H1 (cell line): ENCODE measurements around the gene MGAT5. TPM values are rescaled to one million over a fixed set of nuclear protein-coding genes. Genes with fewer than 3 reads are reported as not detected.

ENCODE experiments used
- CTCF ChIA-PET: fragments of 300-600 bp; sonication (Branson Sonifier 250); formaldehyde crosslinking; loops from one replicate; lab custom pipeline; 2021; ENCODE audit not compliant: partially characterized antibody; lab: Charles Lee
- POLR2A ChIA-PET: fragments of 300-600 bp; sonication (Branson Sonifier 250); formaldehyde crosslinking; loops from one replicate; lab custom pipeline; 2021; ENCODE audit warnings: inconsistent platforms; ENCODE audit not compliant: partially characterized antibody; lab: Charles Lee
- DNase-seq, 2 experiments: peaks; one replicate each; pipeline versions ENCODE4 v3.0.0 to v3.0.0-alpha.2; 2010 to 2022; ENCODE audit warnings: low spot score in 2 of 2, low read depth in 1 of 2, mixed read lengths in 1 of 2
- FAIRE-seq: peaks from 2 replicates; lab custom pipeline; 2011; peaks lifted over from hg19 to GRCh38; lab: Jason Lieb, UNC
- H2AFZ ChIP-seq: 2 replicates; pipeline ENCODE4 v1.8.1; 2012; ENCODE audit warnings: low read length, inconsistent platforms
- H2AK5ac ChIP-seq: 2 replicates; pipeline ENCODE4 v1.6.1; 2013; ENCODE audit warnings: low read depth, low read length
- H2BK120ac ChIP-seq: replicated peaks from 2 replicates; pipeline ENCODE3; 2013; ENCODE audit warnings: low read depth, low read length, inconsistent platforms
- H2BK12ac ChIP-seq: 2 replicates; pipeline ENCODE4 v1.6.1; 2013; ENCODE audit warnings: low read depth, low read length
- H2BK15ac ChIP-seq: 2 replicates; pipeline ENCODE4 v1.6.1; 2013; ENCODE audit warnings: low read length
- H2BK20ac ChIP-seq: 2 replicates; pipeline ENCODE4 v1.6.1; 2013; ENCODE audit warnings: low read length
- H2BK5ac ChIP-seq: 2 replicates; pipeline ENCODE4 v1.6.1; 2013; ENCODE audit warnings: low read depth, low read length
- H3K14ac ChIP-seq: 2 replicates; pipeline ENCODE4 v1.6.1; 2013; ENCODE audit warnings: inconsistent platforms; ENCODE audit not compliant: insufficient read length
- H3K18ac ChIP-seq: 2 replicates; pipeline ENCODE4 v1.6.1; 2013; ENCODE audit warnings: low read length; ENCODE audit errors: extremely low read depth
- H3K23ac ChIP-seq: 2 replicates; pipeline ENCODE4 v1.6.1; 2013; ENCODE audit warnings: inconsistent platforms; ENCODE audit not compliant: insufficient read length
- H3K23me2 ChIP-seq: 2 replicates; pipeline ENCODE4 v1.6.1; 2013; ENCODE audit warnings: low read depth, low read length
- H3K27ac ChIP-seq: 2 replicates; pipeline ENCODE4 v1.6.1; 2011; ENCODE audit warnings: low read depth, low read length, inconsistent platforms
- H3K27me3 ChIP-seq, 4 experiments: replicated peaks in 1 of 4; 1 replicate in 1 of 4; 2 replicates in 3 of 4; pipeline versions ENCODE4 v1.6.1 to v1.8.1; 2011 to 2013; ENCODE audit warnings: low read length in 3 of 4, mild to moderate bottlenecking in 3 of 4, inconsistent platforms in 2 of 4, mixed read lengths in 2 of 4, moderate library complexity in 1 of 4; ENCODE audit not compliant: control insufficient read depth in 3 of 4, insufficient read depth in 3 of 4; ENCODE audit errors: extremely low read depth in 1 of 4
- H3K36me3 ChIP-seq, 4 experiments: 2 replicates each; pipeline versions ENCODE4 v1.6.1 to v1.8.1; 2011 to 2013; ENCODE audit warnings: mild to moderate bottlenecking in 4 of 4, low read length in 3 of 4, moderate library complexity in 2 of 4, control low read depth in 1 of 4, inconsistent platforms in 1 of 4; ENCODE audit not compliant: insufficient read depth in 4 of 4, control insufficient read depth in 2 of 4
- H3K4ac ChIP-seq: replicated peaks from 2 replicates; pipeline ENCODE3; 2013; ENCODE audit warnings: low read length, low read depth, mixed read lengths, inconsistent platforms; ENCODE audit not compliant: insufficient read length
- H3K4me1 ChIP-seq, 4 experiments: replicated peaks in 1 of 4; 1 replicate in 1 of 4; 2 replicates in 3 of 4; pipeline versions ENCODE4 v1.6.1 to v1.8.1; 2011 to 2013; ENCODE audit warnings: low read length in 3 of 4, inconsistent platforms in 2 of 4, mixed read lengths in 1 of 4; ENCODE audit not compliant: insufficient read depth in 4 of 4, control insufficient read depth in 3 of 4
- H3K4me2 ChIP-seq, 2 experiments: 2 replicates each; pipeline versions ENCODE4 v1.6.1 to v1.8.1; 2011 to 2013; ENCODE audit warnings: low read depth in 2 of 2, low read length in 2 of 2, control low read depth in 1 of 2, inconsistent platforms in 1 of 2, mild to moderate bottlenecking in 1 of 2; ENCODE audit not compliant: insufficient read depth in 1 of 2
- H3K4me3 ChIP-seq, 4 experiments: fragments of 200-600, 300-600 bp in 1 of 4; sonication (generic), shearing (Covaris generic), sonication (Bioruptor Twin) in 1 of 4; 2 replicates each; pipeline versions ENCODE4 v1.5.1 to v1.8.1; 2011 to 2016; ENCODE audit warnings: low read length in 4 of 4, low read depth in 3 of 4, control low read depth in 2 of 4, inconsistent platforms in 2 of 4, mild to moderate bottlenecking in 2 of 4, mixed read lengths in 1 of 4, moderate library complexity in 1 of 4; ENCODE audit not compliant: insufficient read depth in 2 of 4; ENCODE audit errors: extremely low read depth in 1 of 4
- H3K56ac ChIP-seq: replicated peaks from 2 replicates; pipeline ENCODE3; 2013; ENCODE audit warnings: low read depth, mild to moderate bottlenecking, mixed read lengths, low read length, inconsistent platforms; ENCODE audit not compliant: insufficient read length
- H3K79me1 ChIP-seq: 2 replicates; pipeline ENCODE4 v1.6.1; 2013; ENCODE audit warnings: low read depth, low read length, control low read depth
- H3K79me2 ChIP-seq, 2 experiments: 2 replicates each; pipeline versions ENCODE4 v1.6.1 to v1.8.1; 2012 to 2013; ENCODE audit warnings: low read length in 2 of 2, mild to moderate bottlenecking in 2 of 2, inconsistent platforms in 1 of 2; ENCODE audit not compliant: insufficient read depth in 2 of 2, control insufficient read depth in 1 of 2
- H3K9ac ChIP-seq, 4 experiments: replicated peaks in 1 of 4; 1 replicate in 1 of 4; 2 replicates in 3 of 4; pipeline versions ENCODE4 v1.6.1 to v1.8.1; 2011 to 2013; ENCODE audit warnings: low read depth in 3 of 4, low read length in 3 of 4, control low read depth in 2 of 4, mild to moderate bottlenecking in 2 of 4, moderate library complexity in 2 of 4, inconsistent platforms in 1 of 4; ENCODE audit errors: extremely low read depth in 1 of 4
- H3K9me3 ChIP-seq, 2 experiments: 2 replicates each; pipeline versions ENCODE4 v1.6.1 to v1.8.1; 2012 to 2013; ENCODE audit warnings: mild to moderate bottlenecking in 2 of 2, moderate library complexity in 2 of 2, control low read depth in 1 of 2, inconsistent platforms in 1 of 2, low read depth in 1 of 2, low read length in 1 of 2, mixed read lengths in 1 of 2; ENCODE audit not compliant: insufficient read depth in 2 of 2
- H4K20me1 ChIP-seq, 2 experiments: replicated peaks in 1 of 2; 2 replicates each; pipeline versions ENCODE3 to v1.8.1; 2011 to 2013; ENCODE audit warnings: inconsistent platforms in 2 of 2, low read length in 2 of 2, mild to moderate bottlenecking in 1 of 2; ENCODE audit not compliant: insufficient read depth in 2 of 2, control insufficient read depth in 1 of 2
- H4K5ac ChIP-seq: 2 replicates; pipeline ENCODE4 v1.6.1; 2013; ENCODE audit warnings: low read length, low read depth, mixed read lengths, inconsistent platforms; ENCODE audit not compliant: insufficient read length
- H4K8ac ChIP-seq: 2 replicates; pipeline ENCODE4 v1.8.0; 2013; ENCODE audit warnings: mild to moderate bottlenecking, moderate library complexity, low read length, inconsistent platforms; ENCODE audit not compliant: insufficient read depth; ENCODE audit errors: extremely low read depth
- H4K91ac ChIP-seq: replicated peaks from 2 replicates; pipeline ENCODE3; 2013; ENCODE audit warnings: low read length, mixed read lengths, inconsistent platforms; ENCODE audit not compliant: insufficient read length
- WGBS, 2 experiments: shearing (Covaris generic) in 1 of 2; methylation state at CpG; one replicate each; pipeline versions ENCODE4 v1.1.6 to v1.1.7; 2013 to 2015; ENCODE audit warnings: low lambda C conversion rate in 2 of 2, mixed read lengths in 2 of 2, inconsistent platforms in 1 of 2, low coverage in 1 of 2, missing lambda C conversion rate in 1 of 2; ENCODE audit not compliant: insufficient replicate concordance in 2 of 2, insufficient coverage in 1 of 2, insufficient read length in 1 of 2; ENCODE audit errors: extremely low coverage in 1 of 2, missing lambda C conversion rate in 1 of 2; 5-methylcytosine and 5-hydroxymethylcytosine counted together
- polyA plus RNA-seq, 7 experiments: library from polyadenylated mRNA; depleted of rRNA in 3 of 7; stranded (reverse) in 5 of 7; unstranded in 2 of 7; fragments of >200 nt in 5 of 7; fragments of 200-250 nt in 2 of 7; gene quantifications; 1 replicate in 5 of 7; 2 replicates in 1 of 7; 4 replicates in 1 of 7; pipeline versions ENCODE4 v1.2.1 to v1.2.3, GENCODE V29; 2011 to 2013; ENCODE audit warnings: missing spikeins in 2 of 7, mixed read lengths in 2 of 7
- total RNA-seq: library from RNA; stranded (reverse); fragmentation: NEBNext Ultra II Directional; extraction: Animal tissue kit (Norgen Biotek cat#: 25700); gene quantifications from 2 replicates; pipeline ENCODE4 v1.2.1, GENCODE V29; 2021

The MGAT5 gene
- total and polyA plus RNA-seq, 2 of the 8 experiments (the other 6 are each of a cell fraction or from before 2014, with no cell fraction given): 11.2 to 49.2 TPM

GRCh38 chr2:134218414-134218813, 35.5 kb upstream of the MGAT5 start:
- POLR2A ChIA-PET: no interaction called here
- H4K20me1 ChIP-seq: peaks cover 2 to 4% of the 10 kb centered on the region in 2 experiments

More at GRCh38 chr2:134218414-134218813, 35.5 kb upstream of the MGAT5 start:
- Histone ChIP-seq H4K5ac (no peak overlapping the region), H3K56ac (no peak overlapping the region), H2AK5ac (no peak overlapping the region), H3K18ac (no peak overlapping the region), H3K4me3 (no peak overlapping the region), H3K9me3 (no peaks in the 10 kb centered on the region), H2AFZ (no peak overlapping the region), H2BK5ac (no peak overlapping the region), H3K36me3 (no peaks in the 10 kb centered on the region), H3K79me1 (peaks cover 9% of the 10 kb centered on the region), H3K27ac (no peak overlapping the region), H3K4me2 (no peak overlapping the region), H2BK12ac (no peak overlapping the region), H3K27me3 (no peaks in the 10 kb centered on the region), H3K23ac (no peak overlapping the region), H3K79me2 (peaks cover 0 to 71% of the 10 kb centered on the region in 2 experiments; a peak in 3 of 4 replicates), H2BK120ac (no peak overlapping the region), H4K91ac (no peak overlapping the region), H3K14ac (no peak overlapping the region), H2BK20ac (no peak overlapping the region), H3K4me1 (peaks cover 7 to 13% (median 11%) of the 10 kb centered on the region in 4 experiments; a peak in 5 of 7 replicates), H4K8ac (no peak overlapping the region), H3K9ac (no peak overlapping the region), H3K4ac (no peak overlapping the region), H3K23me2 (0 out of 2 replicates have a peak, but pooled peaks cover 3% of the 10 kb centered on the region), H2BK15ac (no peak overlapping the region)
- DNase-seq (no peak), FAIRE-seq (no peak)
- WGBS, 2 experiments: 77% methylated on average over 3 of the region's 3 CpGs; no CpG with 5 or more reads in 1 of the 2 experiments
- CTCF ChIA-PET: interaction anchor here (1.1 kb wide), 1 partner anchor 10 kb away, joined by 3 read pairs; no protein-coding TSS in a partner anchor
